GM23338 (cell line): ENCODE data around the gene KIAA1328. TPM values are rescaled to one million over a fixed set of nuclear protein-coding genes. Genes with fewer than 3 reads are reported as not detected.

Source experiments
- ATAC-seq: fragments of 200-7000 bp; cut with Tn5 transposase; 3 replicates; pipeline ENCODE4 v1.9.1; 2020
- DNase-seq: peaks from one replicate; pipeline ENCODE4 v3.0.0-alpha.2; 2015; ENCODE audit warnings: low spot score
- H2AFZ ChIP-seq: fragments of 200-600 bp; sonication (generic); 2 replicates; pipeline ENCODE4 v1.8.0; 2016; ENCODE audit warnings: antibody characterized with exemption, mild to moderate bottlenecking, moderate library complexity
- H3F3A ChIP-seq: fragments of 200-600 bp; sonication (generic); replicated peaks from 2 replicates; pipeline ENCODE4 v1.8.0; 2017; ENCODE audit warnings: antibody characterized with exemption, mixed run types, low read depth
- H3K27ac ChIP-seq: fragments of 200-600 bp; sonication (generic); 2 replicates; pipeline ENCODE4 v1.6.1; 2016; ENCODE audit warnings: low read depth
- H3K27me3 ChIP-seq: fragments of 200-600 bp; sonication (generic); 2 replicates; pipeline ENCODE4 v1.8.0; 2016; ENCODE audit warnings: mild to moderate bottlenecking, mixed run types, moderate library complexity; ENCODE audit not compliant: insufficient read depth
- H3K36me3 ChIP-seq: fragments of 200-600 bp; sonication (generic); 2 replicates; pipeline ENCODE4 v1.8.0; 2016; ENCODE audit warnings: mild to moderate bottlenecking; ENCODE audit not compliant: insufficient read depth
- H3K4me1 ChIP-seq: fragments of 200-600 bp; sonication (generic); 2 replicates; pipeline ENCODE4 v1.8.0; 2016; ENCODE audit warnings: mild to moderate bottlenecking, moderate library complexity; ENCODE audit not compliant: insufficient read depth
- H3K4me2 ChIP-seq: fragments of 200-600 bp; sonication (generic); 2 replicates; pipeline ENCODE4 v1.7.1; 2017; ENCODE audit warnings: mixed run types
- H3K4me3 ChIP-seq: fragments of 200-600 bp; sonication (generic); 2 replicates; pipeline ENCODE4 v1.6.1; 2016; ENCODE audit warnings: mixed run types
- H3K79me2 ChIP-seq: fragments of 200-600 bp; sonication (generic); replicated peaks from 2 replicates; pipeline ENCODE4 v1.8.0; 2017; ENCODE audit warnings: mild to moderate bottlenecking; ENCODE audit not compliant: insufficient read depth
- H3K9me2 ChIP-seq: fragments of 200-600 bp; sonication (generic); 2 replicates; pipeline ENCODE4 v1.8.0; 2017; ENCODE audit not compliant: insufficient read depth
- H4K20me1 ChIP-seq: fragments of 200-600 bp; sonication (generic); replicated peaks from 2 replicates; pipeline ENCODE4 v1.8.0; 2017; ENCODE audit warnings: mild to moderate bottlenecking; ENCODE audit not compliant: insufficient read depth
- H3K27ac Mint-ChIP-seq: 2 replicates; pipeline ENCODE4 v1.8.0; 2020; ENCODE audit warnings: inconsistent platforms, mild to moderate bottlenecking, moderate library complexity, mixed read lengths
- H3K27me3 Mint-ChIP-seq: 3 replicates; pipeline ENCODE4 v1.8.0; 2022; ENCODE audit warnings: low read depth, mild to moderate bottlenecking, moderate library complexity, mixed read lengths, inconsistent platforms; ENCODE audit not compliant: insufficient read depth, poor library complexity
- H3K36me3 Mint-ChIP-seq: 3 replicates; pipeline ENCODE4 v1.8.0; 2021; ENCODE audit warnings: low read depth, mild to moderate bottlenecking, inconsistent platforms, moderate library complexity, mixed read lengths
- H3K4me1 Mint-ChIP-seq: 3 replicates; pipeline ENCODE4 v1.8.0; 2020; ENCODE audit warnings: mild to moderate bottlenecking, inconsistent platforms, mixed read lengths
- H3K4me3 Mint-ChIP-seq: 3 replicates; pipeline ENCODE4 v1.8.0; 2021; ENCODE audit warnings: moderate library complexity, mild to moderate bottlenecking, inconsistent platforms, mixed read lengths
- H3K9me3 Mint-ChIP-seq: 3 replicates; pipeline ENCODE4 v1.8.0; 2020; ENCODE audit warnings: moderate library complexity, mild to moderate bottlenecking, inconsistent platforms, mixed read lengths
- EZH2phosphoT487 ChIP-seq: fragments of 200-600 bp; sonication (generic); IDR thresholded peaks from one replicate; pipeline ENCODE4 v1.8.1; 2018; ENCODE audit warnings: antibody characterized with exemption; ENCODE audit not compliant: unreplicated experiment
- JUNB ChIP-seq: IDR thresholded peaks from one replicate; pipeline ENCODE4 v1.6.1; 2016; ENCODE audit warnings: antibody characterized with exemption; ENCODE audit not compliant: unreplicated experiment
- NANOG ChIP-seq: IDR thresholded peaks from 2 replicates; pipeline ENCODE4 v1.6.1; 2016; ENCODE audit warnings: antibody characterized with exemption, borderline replicate concordance
- POLR2AphosphoS5 ChIP-seq: IDR thresholded peaks from 2 replicates; pipeline ENCODE4 v1.6.1; 2016; ENCODE audit warnings: antibody characterized with exemption, low read depth
- REST ChIP-seq: IDR thresholded peaks from one replicate; pipeline ENCODE4 v1.6.1; 2018; ENCODE audit warnings: antibody characterized with exemption; ENCODE audit not compliant: unreplicated experiment
- STAT1 ChIP-seq: IDR thresholded peaks from one replicate; pipeline ENCODE4 v1.6.1; 2016; ENCODE audit warnings: antibody characterized with exemption; ENCODE audit not compliant: unreplicated experiment
- ZNF114 ChIP-seq: fragments of 250-450 bp; sonication (Bioruptor Pico); IDR thresholded peaks from 2 replicates; pipeline ENCODE4 v1.5.0; 2020; ENCODE audit warnings: mild to moderate bottlenecking, moderate library complexity
- ZNF331 ChIP-seq: fragments of 250-450 bp; sonication (Bioruptor Pico); IDR thresholded peaks from 2 replicates; pipeline ENCODE4 v1.5.0; 2020; ENCODE audit warnings: low read depth, mild to moderate bottlenecking, moderate library complexity
- ZNF462 ChIP-seq: fragments of 250-450 bp; sonication (Bioruptor Pico); IDR thresholded peaks from 2 replicates; pipeline ENCODE4 v1.5.0; 2020; ENCODE audit warnings: mild to moderate bottlenecking, moderate library complexity
- polyA plus RNA-seq: library from polyadenylated mRNA; unstranded; fragments of >200 nt; fragmentation: Nextera tagmentation; extraction: Ambion mirVana; gene quantifications from 2 replicates; pipeline ENCODE4 v1.2.1, GENCODE V29; 2016
- total RNA-seq: library from RNA; depleted of rRNA; stranded (reverse); fragments of >200 nt; shearing (Covaris generic); gene quantifications from 2 replicates; pipeline ENCODE4 v1.2.3, GENCODE V29; 2014
- TF ChIP-seq, protein P1 (sequence below): IDR thresholded peaks from 2 replicates; pipeline ENCODE4 v1.6.1; 2016; ENCODE audit warnings: antibody characterized with exemption
- TF ChIP-seq, protein P2 (sequence below), 2 experiments: fragments of 200-600 bp in 1 of 2; sonication (generic) in 1 of 2; conservative IDR thresholded peaks; 2 replicates each; pipeline versions ENCODE4 v1.5.1 to v1.6.1; 2016 to 2017; ENCODE audit warnings: antibody characterized with exemption in 2 of 2, low read depth in 2 of 2, mild to moderate bottlenecking in 2 of 2, moderate library complexity in 1 of 2

The KIAA1328 gene
- total and polyA plus RNA-seq, 2 experiments from 2014 or later, result 5.2 to 8.4 TPM

DNA sequence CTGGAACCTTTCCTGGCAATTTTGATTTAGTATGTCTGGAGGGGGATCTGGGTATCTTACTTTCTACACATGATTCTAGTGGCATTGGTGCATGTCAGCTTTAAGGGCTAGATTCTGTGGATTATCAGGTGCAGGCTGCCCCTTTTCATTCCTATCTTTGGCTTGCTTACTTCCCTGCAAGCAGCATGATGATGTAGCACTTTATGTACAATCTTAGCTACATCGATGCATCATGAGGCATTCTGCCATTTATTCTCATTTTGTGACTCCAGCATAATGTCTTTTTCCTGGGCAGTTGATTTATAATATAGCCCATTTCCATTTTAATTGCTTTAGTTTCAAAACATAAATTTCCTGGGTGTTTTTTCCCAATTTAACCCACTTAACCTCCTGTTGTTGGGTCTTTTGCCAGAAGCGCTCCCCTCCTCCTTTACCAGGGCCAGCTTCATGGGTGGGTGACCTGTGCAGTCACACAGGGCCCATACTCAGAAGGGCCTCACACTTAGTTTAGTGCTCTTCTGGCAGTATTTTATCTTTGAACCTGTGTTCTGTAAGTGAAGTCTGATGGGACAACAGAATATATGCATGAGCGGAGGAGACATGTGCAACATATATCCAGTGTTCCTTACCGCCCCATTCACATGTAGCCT, 36.2 kb upstream of the KIAA1328 start:
- Histone ChIP-seq H3K79me2 (no peaks in the 10 kb centered on the region), H3K4me1 (no peaks in the 10 kb centered on the region), H3F3A (no peaks in the 10 kb centered on the region), H4K20me1 (no peaks in the 10 kb centered on the region; the same call in 1 of the 2 replicates), H3K4me2 (no peak overlapping the region), H3K27me3 (no peaks in the 10 kb centered on the region), H3K27ac (no peak overlapping the region), H2AFZ (no peak overlapping the region), H3K36me3 (peaks cover 29% of the 10 kb centered on the region), H3K9me2 (no peaks in the 10 kb centered on the region), H3K4me3 (no peak overlapping the region)
- Mint-ChIP-seq H3K4me3 (no peak overlapping the region), H3K36me3 (peaks cover 64% of the 10 kb centered on the region), H3K27me3 (peaks cover 4% of the 10 kb centered on the region), H3K27ac (no peak overlapping the region), H3K4me1 (no peaks in the 10 kb centered on the region), H3K9me3 (peaks cover 3% of the 10 kb centered on the region; the same call in 1 of the 3 replicates)
- DNase-seq, result no peak
- no peak for ATAC-seq
- TF ChIP-seq REST (no peak), ZNF331 (CRISPR knock-in tag) (no peak), EZH2phosphoT487 (no peak), POLR2AphosphoS5 (no peak), ZNF114 (CRISPR knock-in tag) (no peak), ZNF462 (CRISPR knock-in tag) (no peak), NANOG (no peak), JUNB (no peak), STAT1 (no peak)
- TF ChIP-seq, protein P1, sequence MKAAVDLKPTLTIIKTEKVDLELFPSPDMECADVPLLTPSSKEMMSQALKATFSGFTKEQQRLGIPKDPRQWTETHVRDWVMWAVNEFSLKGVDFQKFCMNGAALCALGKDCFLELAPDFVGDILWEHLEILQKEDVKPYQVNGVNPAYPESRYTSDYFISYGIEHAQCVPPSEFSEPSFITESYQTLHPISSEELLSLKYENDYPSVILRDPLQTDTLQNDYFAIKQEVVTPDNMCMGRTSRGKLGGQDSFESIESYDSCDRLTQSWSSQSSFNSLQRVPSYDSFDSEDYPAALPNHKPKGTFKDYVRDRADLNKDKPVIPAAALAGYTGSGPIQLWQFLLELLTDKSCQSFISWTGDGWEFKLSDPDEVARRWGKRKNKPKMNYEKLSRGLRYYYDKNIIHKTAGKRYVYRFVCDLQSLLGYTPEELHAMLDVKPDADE, result no peak
- TF ChIP-seq, protein P2, sequence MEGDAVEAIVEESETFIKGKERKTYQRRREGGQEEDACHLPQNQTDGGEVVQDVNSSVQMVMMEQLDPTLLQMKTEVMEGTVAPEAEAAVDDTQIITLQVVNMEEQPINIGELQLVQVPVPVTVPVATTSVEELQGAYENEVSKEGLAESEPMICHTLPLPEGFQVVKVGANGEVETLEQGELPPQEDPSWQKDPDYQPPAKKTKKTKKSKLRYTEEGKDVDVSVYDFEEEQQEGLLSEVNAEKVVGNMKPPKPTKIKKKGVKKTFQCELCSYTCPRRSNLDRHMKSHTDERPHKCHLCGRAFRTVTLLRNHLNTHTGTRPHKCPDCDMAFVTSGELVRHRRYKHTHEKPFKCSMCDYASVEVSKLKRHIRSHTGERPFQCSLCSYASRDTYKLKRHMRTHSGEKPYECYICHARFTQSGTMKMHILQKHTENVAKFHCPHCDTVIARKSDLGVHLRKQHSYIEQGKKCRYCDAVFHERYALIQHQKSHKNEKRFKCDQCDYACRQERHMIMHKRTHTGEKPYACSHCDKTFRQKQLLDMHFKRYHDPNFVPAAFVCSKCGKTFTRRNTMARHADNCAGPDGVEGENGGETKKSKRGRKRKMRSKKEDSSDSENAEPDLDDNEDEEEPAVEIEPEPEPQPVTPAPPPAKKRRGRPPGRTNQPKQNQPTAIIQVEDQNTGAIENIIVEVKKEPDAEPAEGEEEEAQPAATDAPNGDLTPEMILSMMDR (conservative IDR thresholded peaks at IDR 0.05; ENCODE audit: low read depth in 2 of 2), result no peak
